LNCAP (cell line): ENCODE data around the gene SYT7.

ENCODE experiments used
- TF ChIP-seq, protein P1 (sequence below): fragments of 450-650 bp; IDR thresholded peaks from 2 replicates; pipeline ENCODE4 v1.5.1; 2017; ENCODE audit warnings: mild to moderate bottlenecking

SYT7 gene

GRCh38 chr11:61481806-61482205 is 99.1 kb downstream of the SYT7 start:
- TF ChIP-seq, protein P1, sequence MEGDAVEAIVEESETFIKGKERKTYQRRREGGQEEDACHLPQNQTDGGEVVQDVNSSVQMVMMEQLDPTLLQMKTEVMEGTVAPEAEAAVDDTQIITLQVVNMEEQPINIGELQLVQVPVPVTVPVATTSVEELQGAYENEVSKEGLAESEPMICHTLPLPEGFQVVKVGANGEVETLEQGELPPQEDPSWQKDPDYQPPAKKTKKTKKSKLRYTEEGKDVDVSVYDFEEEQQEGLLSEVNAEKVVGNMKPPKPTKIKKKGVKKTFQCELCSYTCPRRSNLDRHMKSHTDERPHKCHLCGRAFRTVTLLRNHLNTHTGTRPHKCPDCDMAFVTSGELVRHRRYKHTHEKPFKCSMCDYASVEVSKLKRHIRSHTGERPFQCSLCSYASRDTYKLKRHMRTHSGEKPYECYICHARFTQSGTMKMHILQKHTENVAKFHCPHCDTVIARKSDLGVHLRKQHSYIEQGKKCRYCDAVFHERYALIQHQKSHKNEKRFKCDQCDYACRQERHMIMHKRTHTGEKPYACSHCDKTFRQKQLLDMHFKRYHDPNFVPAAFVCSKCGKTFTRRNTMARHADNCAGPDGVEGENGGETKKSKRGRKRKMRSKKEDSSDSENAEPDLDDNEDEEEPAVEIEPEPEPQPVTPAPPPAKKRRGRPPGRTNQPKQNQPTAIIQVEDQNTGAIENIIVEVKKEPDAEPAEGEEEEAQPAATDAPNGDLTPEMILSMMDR: no peak

GRCh38 chr11:61480994-61481335 is 99.9 kb downstream of the SYT7 start:
- TF ChIP-seq, protein P1: no peak

DNA sequence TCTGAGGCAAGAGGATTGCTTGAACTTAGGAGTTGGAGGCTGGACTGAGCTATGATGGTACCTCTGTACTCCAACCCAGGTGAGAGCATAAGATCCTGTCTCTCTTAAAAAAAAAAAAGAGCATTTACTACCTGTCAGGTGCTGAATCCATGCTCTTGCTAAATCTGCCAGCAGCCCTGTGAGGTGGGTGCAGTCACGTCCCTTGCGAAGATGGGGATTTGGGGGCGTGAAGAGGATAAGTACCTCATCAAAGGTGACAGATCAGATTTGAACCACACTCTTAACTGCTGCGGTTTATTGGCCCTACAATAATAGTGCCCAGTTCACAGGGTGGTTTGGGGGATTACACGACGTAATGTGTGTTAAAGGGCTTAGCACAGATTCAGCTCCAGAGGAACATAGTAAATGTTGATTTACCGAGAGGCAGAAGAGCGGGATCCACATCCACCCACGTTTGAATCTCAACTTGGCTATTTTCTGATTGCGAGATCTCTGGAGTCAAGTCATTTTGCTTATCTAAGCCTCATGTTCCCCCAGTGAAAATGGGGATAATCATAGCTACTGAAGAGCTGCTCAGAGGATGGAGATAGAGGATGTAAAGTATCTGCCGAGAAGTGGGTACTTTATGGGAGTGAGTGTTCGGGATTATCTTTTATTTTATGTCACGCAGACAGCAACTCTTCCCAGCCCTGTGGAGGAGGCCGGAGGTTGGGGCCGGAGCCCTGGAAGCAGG is 100.4 kb downstream of the SYT7 start:
- TF ChIP-seq, protein P1: no peak

GRCh38 chr11:61477727-61478148 is 103.1 kb downstream of the SYT7 start:
- TF ChIP-seq, protein P1: peak; percentile 95

GRCh38 chr11:61477126-61477525 is 103.8 kb downstream of the SYT7 start:
- TF ChIP-seq, protein P1: no peak

- TF ChIP-seq, protein P1: no peak
Measured at GRCh38 chr11:61476371-61476770, 104.5 kb downstream of the SYT7 start.

DNA sequence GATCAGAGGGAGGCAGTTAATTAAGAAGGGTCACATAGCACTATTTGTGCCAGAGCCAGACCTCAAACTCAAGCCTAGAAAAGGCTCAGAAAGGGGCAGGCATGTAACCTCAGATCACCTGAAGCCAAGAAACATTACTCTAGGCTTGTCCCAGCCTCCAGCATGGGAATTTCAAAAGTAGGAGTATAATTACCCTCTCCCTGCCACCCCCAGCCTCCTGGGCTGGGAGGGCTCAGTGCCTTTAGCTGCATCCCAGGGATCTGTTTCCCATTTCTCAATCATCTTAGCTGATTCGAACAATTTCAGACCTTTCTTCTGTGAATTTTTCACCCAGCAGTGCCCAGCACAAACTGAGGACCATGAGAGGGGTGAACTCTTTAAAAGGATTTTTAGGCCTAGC is 105.4 kb downstream of the SYT7 start:
- TF ChIP-seq, protein P1: no peak
